Vagina (tissue), 2 donors: Measurements from ENCODE around the gene IREB2. TPM values are rescaled to one million over a fixed set of nuclear protein-coding genes. Genes with fewer than 3 reads are reported as not detected.
A peak's percentile ranks its signal among the peaks of the same experiment; 100 is the strongest.

ENCODE experiments used
- DNase-seq, 2 donors: peaks; one replicate each; pipeline ENCODE4 v3.0.0-alpha.2; 2017; ENCODE audit errors: extremely low spot score in 2 of 2
- H3K27ac ChIP-seq: fragments of 200-600 bp; sonication (generic); one replicate; pipeline ENCODE4 v1.5.1; 2019
- H3K27me3 ChIP-seq: fragments of 200-600 bp; sonication (generic); one replicate; pipeline ENCODE4 v1.5.1; 2019
- H3K36me3 ChIP-seq, 2 donors: fragments of 200-600 bp; sonication (generic); one replicate each; pipeline ENCODE4 v1.5.1; 2017 to 2019
- H3K4me1 ChIP-seq: fragments of 200-600 bp; sonication (generic); one replicate; pipeline ENCODE4 v1.5.1; 2019
- H3K4me3 ChIP-seq, 2 donors: fragments of 200-600 bp; sonication (generic); 1 replicate in 1 of 2; 2 replicates in 1 of 2; pipeline ENCODE4 v1.5.1; 2016 to 2019
- H3K9me3 ChIP-seq: fragments of 200-600 bp; sonication (generic); one replicate; pipeline ENCODE4 v1.5.1; 2019
- CTCF ChIP-seq, 3 experiments: fragments of 450-650 bp in 2 of 3; fragments of 200-600 bp in 1 of 3; sonication (generic) in 1 of 3; IDR thresholded peaks; one replicate each; pipeline ENCODE4 v1.5.1; 2017 to 2019; ENCODE audit warnings: antibody characterized with exemption in 3 of 3, mild to moderate bottlenecking in 2 of 3, moderate library complexity in 2 of 3
- POLR2A ChIP-seq, 2 donors: fragments of 450-650 bp; IDR thresholded peaks; one replicate each; pipeline ENCODE4 v1.6.1; 2017; ENCODE audit warnings: antibody characterized with exemption in 2 of 2, mild to moderate bottlenecking in 2 of 2, moderate library complexity in 2 of 2
- POLR2AphosphoS5 ChIP-seq, 2 donors: sonication (generic); formaldehyde crosslinking; IDR thresholded peaks; one replicate each; pipeline ENCODE4 v1.9.0; 2017; ENCODE audit warnings: antibody characterized with exemption in 2 of 2, mild to moderate bottlenecking in 2 of 2, low read depth in 1 of 2; ENCODE audit not compliant: insufficient read depth in 1 of 2
- intact Hi-C: fragments of 100-400 bp; cut with DNase I; formaldehyde crosslinking; loops from one replicate; pipeline ENCODE4 v1.15.1; 2023
- total RNA-seq: library from RNA; depleted of rRNA; stranded (reverse); fragments of >200 nt; gene quantifications from one replicate; pipeline ENCODE4 v1.2.3, GENCODE V29; 2016

Gene IREB2
- total RNA-seq, 1 donor from 2014 or later: 40.8 TPM

GRCh38 chr15:78437107-78437761, 782 bp upstream of the IREB2 start:
- DNase-seq: no peak
- peaks cover 43% of the 10 kb centered on the region for H3K4me1 ChIP-seq
- H3K4me3 ChIP-seq: peak overlapping the region; percentile 94 to 95
- no peaks in the 10 kb centered on the region for H3K27me3 ChIP-seq
- H3K36me3 ChIP-seq: peaks cover 0 to 5% of the 10 kb centered on the region in 2 donors
- H3K9me3 ChIP-seq: no peaks in the 10 kb centered on the region
- intact Hi-C loops: no loop called here
- no peak for TF ChIP-seq POLR2A (IDR thresholded peaks at IDR 0.05)
- no peak for TF ChIP-seq POLR2AphosphoS5 (IDR thresholded peaks at IDR 0.05; ENCODE audit: insufficient read depth in 1 of 2, low read depth in 1 of 2)
- no peak for TF ChIP-seq CTCF (IDR thresholded peaks at IDR 0.05)
- peak overlapping the region; percentile 97 for H3K27ac ChIP-seq

- peaks cover 50% of the 10 kb centered on the region for H3K4me1 ChIP-seq
- intact Hi-C loops: no loop called here
- H3K9me3 ChIP-seq: no peaks in the 10 kb centered on the region
- TF ChIP-seq POLR2A (IDR thresholded peaks at IDR 0.05): no peak
- TF ChIP-seq POLR2AphosphoS5 (IDR thresholded peaks at IDR 0.05; ENCODE audit: insufficient read depth in 1 of 2, low read depth in 1 of 2): no peak
- no peak for TF ChIP-seq CTCF (IDR thresholded peaks at IDR 0.05)
- DNase-seq: no peak
- peak overlapping the region; percentile 94 to 95 for H3K4me3 ChIP-seq
- no peaks in the 10 kb centered on the region for H3K27me3 ChIP-seq
- peaks cover 0 to 5% of the 10 kb centered on the region in 2 donors for H3K36me3 ChIP-seq
- peak overlapping the region; percentile 97 for H3K27ac ChIP-seq
These were observed 736 bp downstream of the IREB2 start for GRCh38 chr15:78438619-78439285.

GRCh38 chr15:78440375-78441373, 2.7 kb downstream of the IREB2 start:
- H3K36me3 ChIP-seq: peaks cover 0 to 11% of the 10 kb centered on the region in 2 donors

GRCh38 chr15:78444255-78444654, 6.2 kb downstream of the IREB2 start:
- Histone ChIP-seq H3K36me3 (peaks cover 0 to 21% of the 10 kb centered on the region in 2 donors), H3K4me3 (no peak overlapping the region), H3K9me3 (no peaks in the 10 kb centered on the region), H3K4me1 (peaks cover 66% of the 10 kb centered on the region), H3K27me3 (no peaks in the 10 kb centered on the region), H3K27ac (no peak overlapping the region)
- intact Hi-C loops: no loop called here
- no peak for DNase-seq
- TF ChIP-seq POLR2A (IDR thresholded peaks at IDR 0.05) (no peak), CTCF (IDR thresholded peaks at IDR 0.05) (no peak), POLR2AphosphoS5 (IDR thresholded peaks at IDR 0.05; ENCODE audit: insufficient read depth in 1 of 2, low read depth in 1 of 2) (no peak)

More at GRCh38 chr15:78440375-78441373, 2.7 kb downstream of the IREB2 start:
- Histone ChIP-seq H3K9me3 (no peaks in the 10 kb centered on the region), H3K4me3 (no peak overlapping the region), H3K4me1 (peaks cover 54% of the 10 kb centered on the region), H3K27me3 (no peaks in the 10 kb centered on the region), H3K27ac (no peak overlapping the region)
- no peak for DNase-seq
- intact Hi-C loops: no loop called here
- TF ChIP-seq CTCF (IDR thresholded peaks at IDR 0.05) (no peak), POLR2A (IDR thresholded peaks at IDR 0.05) (no peak), POLR2AphosphoS5 (IDR thresholded peaks at IDR 0.05; ENCODE audit: insufficient read depth in 1 of 2, low read depth in 1 of 2) (no peak)
